Measurements from ENCODE around the gene ZW10.

GRCh38 chr11:113782134-113782533 is 8.6 kb upstream of the ZW10 start:
- no peak for TF ChIP-seq CTCF (IDR thresholded peaks at IDR 0.05 in 4 of 5, conservative IDR thresholded peaks at IDR 0.05 in 1 of 5)
- no peak for TF ChIP-seq POLR2A (IDR thresholded peaks at IDR 0.05)
